Type B pancreatic cell (in vitro differentiated cells): ENCODE data around the gene DLST. TPM values are rescaled to one million over a fixed set of nuclear protein-coding genes. Genes with fewer than 3 reads are reported as not detected.
A peak's percentile ranks its signal among the peaks of the same experiment; 100 is the strongest.

Experiments
- DNase-seq: peaks from one replicate; pipeline ENCODE4 v3.0.0; 2021; ENCODE audit warnings: mixed read lengths; ENCODE audit not compliant: unreplicated experiment; ENCODE audit errors: extremely low spot score
- H3K27ac Mint-ChIP-seq: 2 replicates; pipeline ENCODE4 v1.8.0; 2021; ENCODE audit warnings: mild to moderate bottlenecking, mixed read lengths
- H3K27me3 Mint-ChIP-seq: 2 replicates; pipeline ENCODE4 v1.8.0; 2021; ENCODE audit warnings: mixed read lengths
- H3K36me3 Mint-ChIP-seq: 2 replicates; pipeline ENCODE4 v1.8.0; 2021; ENCODE audit warnings: mixed read lengths
- H3K4me1 Mint-ChIP-seq: one replicate; pipeline ENCODE4 v1.8.0; 2021; ENCODE audit warnings: mixed read lengths; ENCODE audit not compliant: unreplicated experiment
- H3K4me3 Mint-ChIP-seq: 2 replicates; pipeline ENCODE4 v1.8.0; 2021; ENCODE audit warnings: mild to moderate bottlenecking, mixed read lengths
- H3K9me3 Mint-ChIP-seq: 2 replicates; pipeline ENCODE4 v1.8.0; 2021; ENCODE audit warnings: mixed read lengths
- CTCF ChIP-seq: fragments of 200-600 bp; sonication (generic); conservative IDR thresholded peaks from 2 replicates; pipeline ENCODE4 v1.5.0; 2021; ENCODE audit warnings: antibody characterized with exemption, mild to moderate bottlenecking
- total RNA-seq: library from RNA; stranded (reverse); gene quantifications from 2 replicates; pipeline ENCODE4 v1.2.1, GENCODE V29; 2021; ENCODE audit warnings: low replicate concordance

DLST gene
- total RNA-seq, 1 donor from 2014 or later: 97.2 TPM

GRCh38 chr14:74875941-74876913 is 5.5 kb upstream of the DLST start, which contains the start of gene PROX2:
Gene PROX2 (minus strand): TSS chr14:74876145. CDS start chr14:74863834, 12,311 bp downstream.
- H3K36me3 Mint-ChIP-seq: no peaks in the 10 kb centered on the region
- DNase-seq: no peak
- H3K4me3 Mint-ChIP-seq: no peak within 1 kb of the TSS
- no peak within 1 kb of the TSS for H3K27ac Mint-ChIP-seq
- H3K9me3 Mint-ChIP-seq: no peaks in the 10 kb centered on the region
- peaks cover 6% of the 10 kb centered on the region for H3K4me1 Mint-ChIP-seq
- no peak for TF ChIP-seq CTCF
- H3K27me3 Mint-ChIP-seq: peaks cover 3% of the 10 kb centered on the region

GRCh38 chr14:74879427-74880182 is 2.1 kb upstream of the DLST start:
- Mint-ChIP-seq H3K27me3 (peaks cover 3% of the 10 kb centered on the region), H3K27ac (peak overlapping the region; percentile 26), H3K9me3 (no peaks in the 10 kb centered on the region), H3K36me3 (peaks cover 5% of the 10 kb centered on the region), H3K4me3 (peak overlapping the region; percentile 51), H3K4me1 (peaks cover 25% of the 10 kb centered on the region)
- no peak for TF ChIP-seq CTCF
- DNase-seq: no peak

- Mint-ChIP-seq H3K27ac (peak overlapping the region; percentile 99), H3K9me3 (no peaks in the 10 kb centered on the region), H3K27me3 (no peaks in the 10 kb centered on the region), H3K4me1 (peaks cover 44% of the 10 kb centered on the region), H3K4me3 (peak overlapping the region; percentile 100), H3K36me3 (peaks cover 7% of the 10 kb centered on the region)
- no peak for TF ChIP-seq CTCF
- no peak for DNase-seq
Measured at GRCh38 chr14:74882103-74882920, 596 bp downstream of the DLST start.

- H3K27ac Mint-ChIP-seq: peak overlapping the region; percentile 56
- no peaks in the 10 kb centered on the region for H3K9me3 Mint-ChIP-seq
- H3K36me3 Mint-ChIP-seq: peaks cover 14% of the 10 kb centered on the region
- no peak for TF ChIP-seq CTCF
- no peak for DNase-seq
- no peaks in the 10 kb centered on the region for H3K27me3 Mint-ChIP-seq
- H3K4me3 Mint-ChIP-seq: peak overlapping the region; percentile 18
- peaks cover 44% of the 10 kb centered on the region for H3K4me1 Mint-ChIP-seq
Measured at GRCh38 chr14:74886001-74886400, 4.3 kb downstream of the DLST start.
